ENCODE measurements around the gene PINK1. TPM values are rescaled to one million over a fixed set of nuclear protein-coding genes. Genes with fewer than 3 reads are reported as not detected.

PINK1 gene
- total and polyA plus RNA-seq, 2 experiments from 2014 or later, result 73.2 to 96.4 TPM

GRCh38 chr1:20662110-20662475 is 28.8 kb downstream of the PINK1 start:
- H2AFZ ChIP-seq, result peak overlapping the region; percentile 20
- H3K79me2 ChIP-seq, result peaks cover 39% of the 10 kb centered on the region
- DNase-seq (ENCODE audit: low spot score), result no peak
- H3K4me3 ChIP-seq, result peak overlapping the region; percentile 50
- H3K4me1 ChIP-seq (ENCODE audit: insufficient read depth), result peaks cover 11% of the 10 kb centered on the region
- no peaks in the 10 kb centered on the region for H3K9me3 ChIP-seq (ENCODE audit: low read depth)
- H3K9me2 ChIP-seq (replicated peaks; ENCODE audit: insufficient read depth), result no peaks in the 10 kb centered on the region
- no peaks in the 10 kb centered on the region for H3K36me3 ChIP-seq (replicated peaks; ENCODE audit: insufficient read depth, low read depth)
- H4K20me1 ChIP-seq (ENCODE audit: insufficient read depth, poor library complexity, severe bottlenecking), result peaks cover 5% of the 10 kb centered on the region
- 77% methylated on average over 7 of the region's 7 CpGs for WGBS (ENCODE audit: low lambda C conversion rate, missing lambda C conversion rate)
- TF ChIP-seq EZH2phosphoT487 (IDR thresholded peaks at IDR 0.05; ENCODE audit: low read depth, severe bottlenecking, unreplicated experiment), result no peak
- TF ChIP-seq, protein P1, sequence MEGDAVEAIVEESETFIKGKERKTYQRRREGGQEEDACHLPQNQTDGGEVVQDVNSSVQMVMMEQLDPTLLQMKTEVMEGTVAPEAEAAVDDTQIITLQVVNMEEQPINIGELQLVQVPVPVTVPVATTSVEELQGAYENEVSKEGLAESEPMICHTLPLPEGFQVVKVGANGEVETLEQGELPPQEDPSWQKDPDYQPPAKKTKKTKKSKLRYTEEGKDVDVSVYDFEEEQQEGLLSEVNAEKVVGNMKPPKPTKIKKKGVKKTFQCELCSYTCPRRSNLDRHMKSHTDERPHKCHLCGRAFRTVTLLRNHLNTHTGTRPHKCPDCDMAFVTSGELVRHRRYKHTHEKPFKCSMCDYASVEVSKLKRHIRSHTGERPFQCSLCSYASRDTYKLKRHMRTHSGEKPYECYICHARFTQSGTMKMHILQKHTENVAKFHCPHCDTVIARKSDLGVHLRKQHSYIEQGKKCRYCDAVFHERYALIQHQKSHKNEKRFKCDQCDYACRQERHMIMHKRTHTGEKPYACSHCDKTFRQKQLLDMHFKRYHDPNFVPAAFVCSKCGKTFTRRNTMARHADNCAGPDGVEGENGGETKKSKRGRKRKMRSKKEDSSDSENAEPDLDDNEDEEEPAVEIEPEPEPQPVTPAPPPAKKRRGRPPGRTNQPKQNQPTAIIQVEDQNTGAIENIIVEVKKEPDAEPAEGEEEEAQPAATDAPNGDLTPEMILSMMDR (IDR thresholded peaks at IDR 0.05; ENCODE audit: poor library complexity), result no peak
- TF ChIP-seq EZH2 (IDR thresholded peaks at IDR 0.05; ENCODE audit: borderline replicate concordance), result no peak
- H3K4me2 ChIP-seq, result peak overlapping the region; percentile 79
- no peaks in the 10 kb centered on the region for H3K27me3 ChIP-seq
- H3K27ac ChIP-seq, result peak overlapping the region; percentile 76

GRCh38 chr1:20663365-20663764 is 30.1 kb downstream of the PINK1 start:
- 100% methylated on average over 1 of the region's 1 CpG for WGBS (ENCODE audit: low lambda C conversion rate, missing lambda C conversion rate)
- Histone ChIP-seq H3K4me3 (no peak overlapping the region), H3K9me3 (ENCODE audit: low read depth) (no peaks in the 10 kb centered on the region)

GRCh38 chr1:20663969-20664715 is 30.9 kb downstream of the PINK1 start:
- DNase-seq (ENCODE audit: low spot score), result no peak
- H3K79me2 ChIP-seq, result peaks cover 19% of the 10 kb centered on the region
- H3K36me3 ChIP-seq (replicated peaks; ENCODE audit: insufficient read depth, low read depth), result no peaks in the 10 kb centered on the region
- H2AFZ ChIP-seq, result no peak overlapping the region
- H3K4me2 ChIP-seq, result no peak overlapping the region
- H3K9me2 ChIP-seq (replicated peaks; ENCODE audit: insufficient read depth), result no peaks in the 10 kb centered on the region
- H3K4me1 ChIP-seq (ENCODE audit: insufficient read depth), result peaks cover 11% of the 10 kb centered on the region
- WGBS (ENCODE audit: low lambda C conversion rate, missing lambda C conversion rate), result 84% methylated on average over 12 of the region's 12 CpGs
- no peaks in the 10 kb centered on the region for H3K9me3 ChIP-seq (ENCODE audit: low read depth)
- TF ChIP-seq EZH2 (IDR thresholded peaks at IDR 0.05; ENCODE audit: borderline replicate concordance) (no peak), EZH2phosphoT487 (IDR thresholded peaks at IDR 0.05; ENCODE audit: low read depth, severe bottlenecking, unreplicated experiment) (no peak)
- TF ChIP-seq, protein P1 (IDR thresholded peaks at IDR 0.05; ENCODE audit: poor library complexity), result no peak
- no peaks in the 10 kb centered on the region for H3K27me3 ChIP-seq
- peaks cover 4% of the 10 kb centered on the region for H4K20me1 ChIP-seq (ENCODE audit: insufficient read depth, poor library complexity, severe bottlenecking)
- no peak overlapping the region for H3K27ac ChIP-seq
- H3K4me3 ChIP-seq, result no peak overlapping the region

More at GRCh38 chr1:20663365-20663764, 30.1 kb downstream of the PINK1 start:
- Histone ChIP-seq H2AFZ (no peak overlapping the region), H3K36me3 (replicated peaks; ENCODE audit: insufficient read depth, low read depth) (no peaks in the 10 kb centered on the region), H3K4me2 (no peak overlapping the region), H3K9me2 (replicated peaks; ENCODE audit: insufficient read depth) (no peaks in the 10 kb centered on the region), H3K4me1 (ENCODE audit: insufficient read depth) (peaks cover 11% of the 10 kb centered on the region), H3K27me3 (no peaks in the 10 kb centered on the region), H4K20me1 (ENCODE audit: insufficient read depth, poor library complexity, severe bottlenecking) (peaks cover 4% of the 10 kb centered on the region), H3K79me2 (peaks cover 27% of the 10 kb centered on the region), H3K27ac (no peak overlapping the region)
- TF ChIP-seq EZH2phosphoT487 (IDR thresholded peaks at IDR 0.05; ENCODE audit: low read depth, severe bottlenecking, unreplicated experiment) (no peak), EZH2 (IDR thresholded peaks at IDR 0.05; ENCODE audit: borderline replicate concordance) (no peak)
- TF ChIP-seq, protein P1 (IDR thresholded peaks at IDR 0.05; ENCODE audit: poor library complexity), result no peak
- DNase-seq (ENCODE audit: low spot score), result no peak
